ENCODE data around the gene WDR47. TPM values are rescaled to one million over a fixed set of nuclear protein-coding genes. Genes with fewer than 3 reads are reported as not detected.

WDR47 gene
- total and polyA plus RNA-seq, 10 of the 15 experiments (the other 5 are each of a cell fraction or from before 2014, with no cell fraction given), result 2.4 to 9.7 (median 5.9) TPM

DNA sequence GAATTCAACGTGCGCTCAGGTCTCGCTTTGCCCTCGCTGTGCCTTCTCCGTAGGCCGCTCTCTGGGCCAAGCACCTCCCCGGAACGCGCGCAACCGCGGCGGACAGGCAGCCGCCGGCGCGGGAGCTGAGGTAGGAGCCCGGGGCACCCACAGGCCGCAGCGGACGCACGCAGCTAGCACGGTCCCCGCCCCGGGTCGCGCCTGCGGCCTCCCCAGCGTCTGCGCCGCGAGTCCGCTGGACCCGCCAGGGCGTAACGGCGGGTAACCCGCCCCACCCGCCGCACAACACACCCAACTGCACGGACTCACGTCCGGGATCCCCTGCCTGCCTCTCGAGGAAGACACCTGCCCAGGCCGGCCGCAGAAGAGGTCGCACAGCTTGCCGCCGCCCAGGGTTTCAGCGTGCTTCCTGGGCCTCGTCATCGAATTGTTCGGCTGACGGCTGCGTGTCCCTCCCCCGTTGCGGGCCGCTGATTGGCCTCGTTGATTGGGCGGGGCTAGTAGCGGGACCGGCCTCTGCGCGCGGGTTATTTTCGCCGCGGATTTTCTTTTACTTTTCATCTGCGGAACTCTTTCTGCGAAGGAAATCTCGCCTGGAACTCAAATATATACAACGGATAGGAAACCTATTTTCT lies 78.7 kb downstream of the WDR47 start, which contains the start of gene CLCC1 (continued):
- TF ChIP-seq TBL1XR1 (IDR thresholded peaks at IDR 0.05; ENCODE audit: low read depth, low read length), result no peak
- no peak for TF ChIP-seq MEF2B (IDR thresholded peaks at IDR 0.05; ENCODE audit: partially characterized antibody, poor library complexity, severe bottlenecking)
- TF ChIP-seq, protein P1, sequence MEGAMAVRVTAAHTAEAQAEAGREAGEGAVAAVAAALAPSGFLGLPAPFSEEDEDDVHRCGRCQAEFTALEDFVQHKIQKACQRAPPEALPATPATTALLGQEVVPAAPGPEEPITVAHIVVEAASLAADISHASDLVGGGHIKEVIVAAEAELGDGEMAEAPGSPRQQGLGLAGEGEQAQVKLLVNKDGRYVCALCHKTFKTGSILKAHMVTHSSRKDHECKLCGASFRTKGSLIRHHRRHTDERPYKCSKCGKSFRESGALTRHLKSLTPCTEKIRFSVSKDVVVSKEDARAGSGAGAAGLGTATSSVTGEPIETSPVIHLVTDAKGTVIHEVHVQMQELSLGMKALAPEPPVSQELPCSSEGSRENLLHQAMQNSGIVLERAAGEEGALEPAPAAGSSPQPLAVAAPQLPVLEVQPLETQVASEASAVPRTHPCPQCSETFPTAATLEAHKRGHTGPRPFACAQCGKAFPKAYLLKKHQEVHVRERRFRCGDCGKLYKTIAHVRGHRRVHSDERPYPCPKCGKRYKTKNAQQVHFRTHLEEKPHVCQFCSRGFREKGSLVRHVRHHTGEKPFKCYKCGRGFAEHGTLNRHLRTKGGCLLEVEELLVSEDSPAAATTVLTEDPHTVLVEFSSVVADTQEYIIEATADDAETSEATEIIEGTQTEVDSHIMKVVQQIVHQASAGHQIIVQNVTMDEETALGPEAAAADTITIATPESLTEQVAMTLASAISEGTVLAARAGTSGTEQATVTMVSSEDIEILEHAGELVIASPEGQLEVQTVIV (IDR thresholded peaks at IDR 0.05; ENCODE audit: borderline replicate concordance, partially characterized antibody), result peak; percentile 23
- TF ChIP-seq CHD4 (IDR thresholded peaks at IDR 0.05), result no peak
- no peak for TF ChIP-seq ZNF384 (IDR thresholded peaks at IDR 0.05; ENCODE audit: borderline replicate concordance, low read depth, low read length)
- TF ChIP-seq, protein P2, sequence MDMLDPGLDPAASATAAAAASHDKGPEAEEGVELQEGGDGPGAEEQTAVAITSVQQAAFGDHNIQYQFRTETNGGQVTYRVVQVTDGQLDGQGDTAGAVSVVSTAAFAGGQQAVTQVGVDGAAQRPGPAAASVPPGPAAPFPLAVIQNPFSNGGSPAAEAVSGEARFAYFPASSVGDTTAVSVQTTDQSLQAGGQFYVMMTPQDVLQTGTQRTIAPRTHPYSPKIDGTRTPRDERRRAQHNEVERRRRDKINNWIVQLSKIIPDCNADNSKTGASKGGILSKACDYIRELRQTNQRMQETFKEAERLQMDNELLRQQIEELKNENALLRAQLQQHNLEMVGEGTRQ (IDR thresholded peaks at IDR 0.05; ENCODE audit: borderline replicate concordance, low read depth, low read length), result no peak
- TF ChIP-seq EP300 (IDR thresholded peaks at IDR 0.05; ENCODE audit: borderline replicate concordance in 1 of 2, control insufficient read depth in 1 of 2, low read depth in 2 of 2, low read length in 2 of 2), result peak; percentile 17 to 36; a peak in 2 of 4 replicates
- TF ChIP-seq ZZZ3 (IDR thresholded peaks at IDR 0.05; ENCODE audit: control insufficient read depth, insufficient read length, low read depth), result no peak
- TF ChIP-seq, protein P3, sequence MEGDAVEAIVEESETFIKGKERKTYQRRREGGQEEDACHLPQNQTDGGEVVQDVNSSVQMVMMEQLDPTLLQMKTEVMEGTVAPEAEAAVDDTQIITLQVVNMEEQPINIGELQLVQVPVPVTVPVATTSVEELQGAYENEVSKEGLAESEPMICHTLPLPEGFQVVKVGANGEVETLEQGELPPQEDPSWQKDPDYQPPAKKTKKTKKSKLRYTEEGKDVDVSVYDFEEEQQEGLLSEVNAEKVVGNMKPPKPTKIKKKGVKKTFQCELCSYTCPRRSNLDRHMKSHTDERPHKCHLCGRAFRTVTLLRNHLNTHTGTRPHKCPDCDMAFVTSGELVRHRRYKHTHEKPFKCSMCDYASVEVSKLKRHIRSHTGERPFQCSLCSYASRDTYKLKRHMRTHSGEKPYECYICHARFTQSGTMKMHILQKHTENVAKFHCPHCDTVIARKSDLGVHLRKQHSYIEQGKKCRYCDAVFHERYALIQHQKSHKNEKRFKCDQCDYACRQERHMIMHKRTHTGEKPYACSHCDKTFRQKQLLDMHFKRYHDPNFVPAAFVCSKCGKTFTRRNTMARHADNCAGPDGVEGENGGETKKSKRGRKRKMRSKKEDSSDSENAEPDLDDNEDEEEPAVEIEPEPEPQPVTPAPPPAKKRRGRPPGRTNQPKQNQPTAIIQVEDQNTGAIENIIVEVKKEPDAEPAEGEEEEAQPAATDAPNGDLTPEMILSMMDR (IDR thresholded peaks at IDR 0.05 in 2 of 3, conservative IDR thresholded peaks at IDR 0.05 in 1 of 3; ENCODE audit: control insufficient read depth in 2 of 3, extremely low read depth in 1 of 3, insufficient read depth in 1 of 3, low read depth in 3 of 3, low read length in 3 of 3), result no peak
- TF ChIP-seq RB1 (IDR thresholded peaks at IDR 0.05; ENCODE audit: borderline replicate concordance), result peak; percentile 91
- TF ChIP-seq KAT2A (conservative IDR thresholded peaks at IDR 0.05; ENCODE audit: control insufficient read depth, low read depth, low read length), result no peak
- peak; percentile 87 for TF ChIP-seq SIN3A (IDR thresholded peaks at IDR 0.05; ENCODE audit: low read depth, low read length)
- peak; percentile 16 for TF ChIP-seq RELA (IDR thresholded peaks at IDR 0.05; ENCODE audit: borderline replicate concordance, partially characterized antibody)
- TF ChIP-seq BRCA1 (IDR thresholded peaks at IDR 0.05; ENCODE audit: low read depth, low read length), result no peak
- TF ChIP-seq NBN (IDR thresholded peaks at IDR 0.05), result 0 out of 2 replicates have a peak, but pooled peaks have one; percentile 51
- TF ChIP-seq ZNF24 (IDR thresholded peaks at IDR 0.05), result peak; percentile 59; the same call in 1 of the 2 replicates
- peak; percentile 91 for TF ChIP-seq CREB1 (IDR thresholded peaks at IDR 0.05; ENCODE audit: low read depth)
- TF ChIP-seq, protein P4, sequence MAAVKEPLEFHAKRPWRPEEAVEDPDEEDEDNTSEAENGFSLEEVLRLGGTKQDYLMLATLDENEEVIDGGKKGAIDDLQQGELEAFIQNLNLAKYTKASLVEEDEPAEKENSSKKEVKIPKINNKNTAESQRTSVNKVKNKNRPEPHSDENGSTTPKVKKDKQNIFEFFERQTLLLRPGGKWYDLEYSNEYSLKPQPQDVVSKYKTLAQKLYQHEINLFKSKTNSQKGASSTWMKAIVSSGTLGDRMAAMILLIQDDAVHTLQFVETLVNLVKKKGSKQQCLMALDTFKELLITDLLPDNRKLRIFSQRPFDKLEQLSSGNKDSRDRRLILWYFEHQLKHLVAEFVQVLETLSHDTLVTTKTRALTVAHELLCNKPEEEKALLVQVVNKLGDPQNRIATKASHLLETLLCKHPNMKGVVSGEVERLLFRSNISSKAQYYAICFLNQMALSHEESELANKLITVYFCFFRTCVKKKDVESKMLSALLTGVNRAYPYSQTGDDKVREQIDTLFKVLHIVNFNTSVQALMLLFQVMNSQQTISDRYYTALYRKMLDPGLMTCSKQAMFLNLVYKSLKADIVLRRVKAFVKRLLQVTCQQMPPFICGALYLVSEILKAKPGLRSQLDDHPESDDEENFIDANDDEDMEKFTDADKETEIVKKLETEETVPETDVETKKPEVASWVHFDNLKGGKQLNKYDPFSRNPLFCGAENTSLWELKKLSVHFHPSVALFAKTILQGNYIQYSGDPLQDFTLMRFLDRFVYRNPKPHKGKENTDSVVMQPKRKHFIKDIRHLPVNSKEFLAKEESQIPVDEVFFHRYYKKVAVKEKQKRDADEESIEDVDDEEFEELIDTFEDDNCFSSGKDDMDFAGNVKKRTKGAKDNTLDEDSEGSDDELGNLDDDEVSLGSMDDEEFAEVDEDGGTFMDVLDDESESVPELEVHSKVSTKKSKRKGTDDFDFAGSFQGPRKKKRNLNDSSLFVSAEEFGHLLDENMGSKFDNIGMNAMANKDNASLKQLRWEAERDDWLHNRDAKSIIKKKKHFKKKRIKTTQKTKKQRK (IDR thresholded peaks at IDR 0.05; ENCODE audit: low read depth, low read length), result no peak
- no peak for TF ChIP-seq PBX3 (IDR thresholded peaks at IDR 0.05; ENCODE audit: insufficient replicate concordance, low read depth, low read length)
